ENCODE results near the gene RBM4. TPM values are rescaled to one million over a fixed set of nuclear protein-coding genes. Genes with fewer than 3 reads are reported as not detected.
A peak's percentile ranks its signal among the peaks of the same experiment; 100 is the strongest.

RBM4 gene
- total RNA-seq, 1 experiment from 2014 or later = 144 TPM

DNA sequence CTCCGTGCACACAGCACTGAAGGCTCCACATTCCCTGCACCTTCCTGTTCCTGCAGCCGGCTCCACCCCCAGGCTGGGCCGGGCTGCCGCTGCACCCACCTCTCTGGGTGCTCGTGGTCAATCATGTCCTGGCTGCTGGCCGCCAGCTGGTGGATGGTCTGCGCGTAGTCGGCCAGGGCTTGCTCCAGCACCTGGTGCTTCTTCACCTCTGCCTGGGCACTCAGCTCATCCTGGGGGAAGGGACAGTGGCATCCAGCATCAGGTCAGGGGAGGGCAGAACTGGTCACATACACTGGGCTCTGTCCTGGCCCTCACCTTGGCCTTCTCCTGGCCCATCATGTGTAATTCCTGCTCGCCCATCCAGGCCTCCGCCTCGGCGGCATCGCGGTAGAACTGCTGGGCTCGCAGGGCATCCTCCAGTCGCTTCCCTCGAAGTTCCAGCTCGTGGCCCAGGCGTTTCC lies 54.4 kb downstream of the RBM4 start:
- DNase-seq = no peak
- no TSS peak for BruUV-seq (replicated peaks)
- CTCF ChIA-PET = interaction anchor here (0.5 to 0.9 kb wide), 3 partner anchors 54 to 210 kb away, joined by 3 to 4 read pairs (median 3); no protein-coding TSS in a partner anchor
- Mint-ChIP-seq H3K4me1 (ENCODE audit: low read depth, unreplicated experiment) (no peaks in the 10 kb centered on the region), H3K27ac (ENCODE audit: unreplicated experiment) (no peak overlapping the region), H3K27me3 (ENCODE audit: unreplicated experiment) (no peaks in the 10 kb centered on the region), H3K36me3 (ENCODE audit: insufficient read depth, unreplicated experiment) (peaks cover 61% of the 10 kb centered on the region), H3K4me3 (ENCODE audit: low read depth, unreplicated experiment) (no peak overlapping the region), H3K9me3 (ENCODE audit: low read depth, unreplicated experiment) (no peaks in the 10 kb centered on the region)
- TF ChIP-seq, protein P1, sequence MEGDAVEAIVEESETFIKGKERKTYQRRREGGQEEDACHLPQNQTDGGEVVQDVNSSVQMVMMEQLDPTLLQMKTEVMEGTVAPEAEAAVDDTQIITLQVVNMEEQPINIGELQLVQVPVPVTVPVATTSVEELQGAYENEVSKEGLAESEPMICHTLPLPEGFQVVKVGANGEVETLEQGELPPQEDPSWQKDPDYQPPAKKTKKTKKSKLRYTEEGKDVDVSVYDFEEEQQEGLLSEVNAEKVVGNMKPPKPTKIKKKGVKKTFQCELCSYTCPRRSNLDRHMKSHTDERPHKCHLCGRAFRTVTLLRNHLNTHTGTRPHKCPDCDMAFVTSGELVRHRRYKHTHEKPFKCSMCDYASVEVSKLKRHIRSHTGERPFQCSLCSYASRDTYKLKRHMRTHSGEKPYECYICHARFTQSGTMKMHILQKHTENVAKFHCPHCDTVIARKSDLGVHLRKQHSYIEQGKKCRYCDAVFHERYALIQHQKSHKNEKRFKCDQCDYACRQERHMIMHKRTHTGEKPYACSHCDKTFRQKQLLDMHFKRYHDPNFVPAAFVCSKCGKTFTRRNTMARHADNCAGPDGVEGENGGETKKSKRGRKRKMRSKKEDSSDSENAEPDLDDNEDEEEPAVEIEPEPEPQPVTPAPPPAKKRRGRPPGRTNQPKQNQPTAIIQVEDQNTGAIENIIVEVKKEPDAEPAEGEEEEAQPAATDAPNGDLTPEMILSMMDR (IDR thresholded peaks at IDR 0.05; ENCODE audit: unreplicated experiment) = no peak
- intact Hi-C loops (cut with micrococcal nuclease; ENCODE audit: unreplicated experiment) = no loop called here

- no peaks in the 10 kb centered on the region for H3K4me1 Mint-ChIP-seq (ENCODE audit: low read depth, unreplicated experiment)
- no peaks in the 10 kb centered on the region for H3K27me3 Mint-ChIP-seq (ENCODE audit: unreplicated experiment)
- intact Hi-C loops (cut with micrococcal nuclease; ENCODE audit: unreplicated experiment) = loop anchor here (1.0 kb wide), 1 partner anchor 141 kb away; no protein-coding TSS in a partner anchor
- no peak overlapping the region for H3K4me3 Mint-ChIP-seq (ENCODE audit: low read depth, unreplicated experiment)
- no peak for DNase-seq
- H3K27ac Mint-ChIP-seq (ENCODE audit: unreplicated experiment) = no peak overlapping the region
- CTCF ChIA-PET = no interaction called here
- H3K36me3 Mint-ChIP-seq (ENCODE audit: insufficient read depth, unreplicated experiment) = peaks cover 63% of the 10 kb centered on the region
- TF ChIP-seq, protein P1 (IDR thresholded peaks at IDR 0.05; ENCODE audit: unreplicated experiment) = no peak
- no peaks in the 10 kb centered on the region for H3K9me3 Mint-ChIP-seq (ENCODE audit: low read depth, unreplicated experiment)
- BruUV-seq (replicated peaks) = no TSS peak
Measured at GRCh38 chr11:66693356-66694055, 55.0 kb downstream of the RBM4 start.

GRCh38 chr11:66694056-66694410 lies 55.5 kb downstream of the RBM4 start:
- Mint-ChIP-seq H3K27ac (ENCODE audit: unreplicated experiment) (no peak overlapping the region), H3K9me3 (ENCODE audit: low read depth, unreplicated experiment) (no peaks in the 10 kb centered on the region), H3K27me3 (ENCODE audit: unreplicated experiment) (no peaks in the 10 kb centered on the region), H3K4me3 (ENCODE audit: low read depth, unreplicated experiment) (no peak overlapping the region), H3K4me1 (ENCODE audit: low read depth, unreplicated experiment) (no peaks in the 10 kb centered on the region), H3K36me3 (ENCODE audit: insufficient read depth, unreplicated experiment) (peaks cover 64% of the 10 kb centered on the region)
- no TSS peak for BruUV-seq (replicated peaks)
- intact Hi-C loops (cut with micrococcal nuclease; ENCODE audit: unreplicated experiment) = loop anchor here (1.0 kb wide), 1 partner anchor 140 kb away; no protein-coding TSS in a partner anchor
- TF ChIP-seq, protein P1 (IDR thresholded peaks at IDR 0.05; ENCODE audit: unreplicated experiment) = no peak
- CTCF ChIA-PET = no interaction called here
- no peak for DNase-seq

- Mint-ChIP-seq H3K9me3 (ENCODE audit: low read depth, unreplicated experiment) (no peaks in the 10 kb centered on the region), H3K4me1 (ENCODE audit: low read depth, unreplicated experiment) (no peaks in the 10 kb centered on the region), H3K27me3 (ENCODE audit: unreplicated experiment) (no peaks in the 10 kb centered on the region), H3K27ac (ENCODE audit: unreplicated experiment) (no peak overlapping the region), H3K4me3 (ENCODE audit: low read depth, unreplicated experiment) (no peak overlapping the region), H3K36me3 (ENCODE audit: insufficient read depth, unreplicated experiment) (peaks cover 62% of the 10 kb centered on the region)
- intact Hi-C loops (cut with micrococcal nuclease; ENCODE audit: unreplicated experiment) = loop anchor here (1.0 kb wide), 1 partner anchor 140 kb away; no protein-coding TSS in a partner anchor
- peak; percentile 93 for DNase-seq
- CTCF ChIA-PET = no interaction called here
- no TSS peak for BruUV-seq (replicated peaks)
- TF ChIP-seq, protein P1 (IDR thresholded peaks at IDR 0.05; ENCODE audit: unreplicated experiment) = peak; percentile 92
Measured at GRCh38 chr11:66694732-66695207, 56.3 kb downstream of the RBM4 start.

Other genes starting within 250 kb of the RBM4 start
- not detected in 2 replicates for gene NPAS4, start 217.7 kb upstream of the RBM4 start, total RNA-seq (2022)
- 76.1 and 79.6 TPM in 2 replicates for gene MRPL11, start 199.9 kb upstream of the RBM4 start, total RNA-seq (2022)
- gene PELI3, start 171.8 kb upstream of the RBM4 start, total RNA-seq (2022) = 7.6 and 8.1 TPM in 2 replicates
- gene DPP3, start 158.3 kb upstream of the RBM4 start, total RNA-seq (2022) = 57.4 and 58.0 TPM in 2 replicates
- gene BBS1, start 128.1 kb upstream of the RBM4 start, total RNA-seq (2022) = 32.2 and 38.2 TPM in 2 replicates
- 15.1 and 17.3 TPM in 2 replicates for gene ZDHHC24, start 92.7 kb upstream of the RBM4 start, total RNA-seq (2022)
- not detected in 2 replicates for gene ACTN3, start 91.8 kb upstream of the RBM4 start, total RNA-seq (2022)
- gene CTSF, start 70.1 kb upstream of the RBM4 start, total RNA-seq (2022) = 1.7 TPM in 2 replicates
- 0.91 and 1.0 TPM in 2 replicates for gene CCDC87, start 45.6 kb upstream of the RBM4 start, total RNA-seq (2022)
- 33.2 and 34.2 TPM in 2 replicates for gene CCS, start 45.5 kb upstream of the RBM4 start, total RNA-seq (2022)
- gene RBM14, start 22.1 kb upstream of the RBM4 start, total RNA-seq (2022) = 102 and 107 TPM in 2 replicates
- gene RBM4B, start 39.2 kb downstream of the RBM4 start, total RNA-seq (2022) = 20.3 and 23.0 TPM in 2 replicates
- 41.3 and 46.3 TPM in 2 replicates for gene SPTBN2, start 90.5 kb downstream of the RBM4 start, total RNA-seq (2022)
- 23.5 and 26.2 TPM in 2 replicates for gene RCE1, start 204.7 kb downstream of the RBM4 start, total RNA-seq (2022)
- 30.1 and 30.3 TPM in 2 replicates for gene LRFN4, start 218.4 kb downstream of the RBM4 start, total RNA-seq (2022)